GM12891 (cell line): ENCODE measurements around the gene SAAL1.

Source experiments
- PAX5 ChIP-seq: IDR thresholded peaks from 2 replicates; pipeline ENCODE4 v1.6.1; 2011; ENCODE audit warnings: low read length, moderate library complexity, mild to moderate bottlenecking; ENCODE audit not compliant: insufficient read depth, severe bottlenecking
- POLR2A ChIP-seq: IDR thresholded peaks from 2 replicates; pipeline ENCODE4 v1.6.1; 2011; ENCODE audit warnings: low read depth, low read length, control low read depth
- POLR2AphosphoS5 ChIP-seq: IDR thresholded peaks from 2 replicates; pipeline ENCODE4 v1.6.1; 2011; ENCODE audit warnings: low read depth, low read length, control low read depth
- SPI1 ChIP-seq: IDR thresholded peaks from 2 replicates; pipeline ENCODE4 v1.6.1; 2011; ENCODE audit warnings: low read depth, low read length, control low read depth
- TAF1 ChIP-seq: IDR thresholded peaks from 2 replicates; pipeline ENCODE4 v1.6.1; 2011; ENCODE audit warnings: low read depth, low read length, control low read depth

GRCh38 chr11:18078909-18079308, 27.0 kb downstream of the SAAL1 start:
- no peak for TF ChIP-seq POLR2A
- no peak for TF ChIP-seq POLR2AphosphoS5
- no peak for TF ChIP-seq TAF1
- TF ChIP-seq SPI1 = no peak
- TF ChIP-seq PAX5 = no peak
